DND-41 (cell line): ENCODE data around the gene CELF1.

Experiments used
- ATAC-seq: fragments of 200-7000 bp; cut with Tn5 transposase; 3 replicates; pipeline ENCODE4 v1.9.1; 2021; ENCODE audit warnings: low read depth; ENCODE audit not compliant: insufficient read depth
- DNase-seq: peaks from one replicate; pipeline ENCODE4 v3.0.0-alpha.2; 2020
- H2AFZ ChIP-seq: 2 replicates; pipeline ENCODE4 v1.6.0; 2012; ENCODE audit warnings: low read depth, low read length
- H3K27ac ChIP-seq: 2 replicates; pipeline ENCODE4 v1.5.1; 2012; ENCODE audit warnings: low read length, inconsistent platforms
- H3K27me3 ChIP-seq: fragments of 200-600 bp; sonication (generic); 2 replicates; pipeline ENCODE4 v1.6.0; 2012; ENCODE audit warnings: low read length, mild to moderate bottlenecking, inconsistent platforms; ENCODE audit not compliant: insufficient read depth, poor library complexity
- H3K36me3 ChIP-seq: 2 replicates; pipeline ENCODE4 v1.5.1; 2012; ENCODE audit warnings: low read length, inconsistent platforms; ENCODE audit not compliant: insufficient read depth
- H3K4me1 ChIP-seq: 2 replicates; pipeline ENCODE4 v1.5.1; 2012; ENCODE audit warnings: mild to moderate bottlenecking, low read length; ENCODE audit not compliant: insufficient read depth
- H3K4me2 ChIP-seq: 2 replicates; pipeline ENCODE4 v1.6.0; 2012; ENCODE audit warnings: mild to moderate bottlenecking, moderate library complexity, low read length, inconsistent platforms; ENCODE audit not compliant: insufficient read depth
- H3K4me3 ChIP-seq, 2 experiments: fragments of 200-600 bp in 1 of 2; shearing (Covaris generic) in 1 of 2; 2 replicates each; pipeline ENCODE4 v1.5.1; 2012 to 2016; ENCODE audit warnings: inconsistent platforms in 2 of 2, low read length in 2 of 2, mild to moderate bottlenecking in 2 of 2, low read depth in 1 of 2, moderate library complexity in 1 of 2
- H3K79me2 ChIP-seq: 2 replicates; pipeline ENCODE4 v1.6.0; 2012; ENCODE audit warnings: low read length, inconsistent platforms; ENCODE audit not compliant: insufficient read depth
- H3K9ac ChIP-seq: 2 replicates; pipeline ENCODE4 v1.6.0; 2012; ENCODE audit warnings: low read depth, mild to moderate bottlenecking, inconsistent platforms, low read length, moderate library complexity
- H3K9me3 ChIP-seq: 2 replicates; pipeline ENCODE4 v1.5.1; 2012; ENCODE audit warnings: low read length, moderate library complexity, mild to moderate bottlenecking, inconsistent platforms; ENCODE audit not compliant: insufficient read depth, severe bottlenecking
- H4K20me1 ChIP-seq: 2 replicates; pipeline ENCODE4 v1.6.0; 2012; ENCODE audit warnings: low read length; ENCODE audit not compliant: insufficient read depth
- CTCF ChIP-seq: IDR thresholded peaks from 2 replicates; pipeline ENCODE4 v1.5.1; 2012; ENCODE audit warnings: borderline replicate concordance, low read length, moderate library complexity, mild to moderate bottlenecking; ENCODE audit not compliant: poor library complexity, severe bottlenecking; ENCODE audit errors: extremely low read depth
- EZH2 ChIP-seq: IDR thresholded peaks from 3 replicates; pipeline ENCODE4 v1.6.1; 2012; ENCODE audit warnings: borderline replicate concordance, low read depth, mild to moderate bottlenecking, moderate library complexity, low read length, inconsistent platforms; ENCODE audit not compliant: severe bottlenecking

CELF1 gene

DNA sequence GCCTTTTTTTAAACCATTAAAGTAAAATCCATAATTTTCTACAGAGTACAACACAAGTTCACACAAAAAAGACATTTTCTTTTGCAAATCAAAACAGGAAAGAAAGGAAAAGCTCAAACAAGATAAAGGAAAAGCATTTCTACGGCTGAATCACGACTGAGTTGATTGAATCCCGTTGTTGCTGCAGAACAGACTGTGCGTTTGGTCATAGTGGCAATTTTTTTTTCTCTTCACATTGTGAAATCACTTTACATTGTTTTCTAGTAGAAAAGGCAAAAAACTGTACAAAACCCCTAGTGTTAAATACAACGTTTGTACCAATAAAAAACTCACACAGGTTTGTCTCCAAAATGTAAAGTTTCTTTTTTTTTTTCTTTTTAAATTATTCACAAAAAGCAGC is 86.7 kb downstream of the CELF1 start:
- H3K4me1 ChIP-seq: no peaks in the 10 kb centered on the region

GRCh38 chr11:47464483-47464882 is 88.4 kb downstream of the CELF1 start:
- Histone ChIP-seq H3K4me1 (no peaks in the 10 kb centered on the region), H4K20me1 (peaks cover 28% of the 10 kb centered on the region), H3K4me2 (no peak overlapping the region), H2AFZ (no peak overlapping the region), H3K9me3 (no peaks in the 10 kb centered on the region), H3K36me3 (peaks cover 53% of the 10 kb centered on the region), H3K4me3 (no peak overlapping the region), H3K9ac (no peak overlapping the region), H3K27ac (no peak overlapping the region), H3K27me3 (no peaks in the 10 kb centered on the region), H3K79me2 (peaks cover 30% of the 10 kb centered on the region)
- ATAC-seq: peak; percentile 28; the same call in 1 of the 3 replicates
- no peak for DNase-seq
- TF ChIP-seq EZH2 (no peak), CTCF (no peak)

More for the DNA sequence above, 86.7 kb downstream of the CELF1 start:
- peaks cover 37% of the 10 kb centered on the region for H4K20me1 ChIP-seq
- no peaks in the 10 kb centered on the region for H3K27me3 ChIP-seq
- TF ChIP-seq CTCF: no peak
- no peak for TF ChIP-seq EZH2
- no peak overlapping the region for H2AFZ ChIP-seq
- H3K36me3 ChIP-seq: peaks cover 64% of the 10 kb centered on the region
- DNase-seq (no peak), ATAC-seq (no peak)
- no peak overlapping the region for H3K4me2 ChIP-seq
- no peak overlapping the region for H3K9ac ChIP-seq
- H3K4me3 ChIP-seq: no peak overlapping the region
- H3K9me3 ChIP-seq: no peaks in the 10 kb centered on the region
- H3K27ac ChIP-seq: no peak overlapping the region
- peaks cover 33% of the 10 kb centered on the region for H3K79me2 ChIP-seq

- DNase-seq (no peak), ATAC-seq (no peak)
- no peak overlapping the region for H3K4me3 ChIP-seq
- H3K4me1 ChIP-seq: no peaks in the 10 kb centered on the region
- H3K36me3 ChIP-seq: peaks cover 27% of the 10 kb centered on the region
- H3K27me3 ChIP-seq: no peaks in the 10 kb centered on the region
- H3K9me3 ChIP-seq: no peaks in the 10 kb centered on the region
- peaks cover 12% of the 10 kb centered on the region for H4K20me1 ChIP-seq
- no peak overlapping the region for H3K4me2 ChIP-seq
- TF ChIP-seq CTCF (no peak), EZH2 (no peak)
- no peak overlapping the region for H2AFZ ChIP-seq
- no peak overlapping the region for H3K27ac ChIP-seq
- H3K9ac ChIP-seq: no peak overlapping the region
- peaks cover 9% of the 10 kb centered on the region; the same call in 1 of the 2 replicates for H3K79me2 ChIP-seq
These were observed 91.1 kb downstream of the CELF1 start for GRCh38 chr11:47461876-47462275.
